GM12801 (cell line): ENCODE measurements around the gene TPP2.

Experiments used
- TF ChIP-seq, protein P1 (sequence below): IDR thresholded peaks from one replicate; pipeline ENCODE4 v1.5.1; 2011; ENCODE audit warnings: control low read depth; ENCODE audit not compliant: insufficient read length; ENCODE audit errors: extremely low read depth

TPP2 gene

DNA sequence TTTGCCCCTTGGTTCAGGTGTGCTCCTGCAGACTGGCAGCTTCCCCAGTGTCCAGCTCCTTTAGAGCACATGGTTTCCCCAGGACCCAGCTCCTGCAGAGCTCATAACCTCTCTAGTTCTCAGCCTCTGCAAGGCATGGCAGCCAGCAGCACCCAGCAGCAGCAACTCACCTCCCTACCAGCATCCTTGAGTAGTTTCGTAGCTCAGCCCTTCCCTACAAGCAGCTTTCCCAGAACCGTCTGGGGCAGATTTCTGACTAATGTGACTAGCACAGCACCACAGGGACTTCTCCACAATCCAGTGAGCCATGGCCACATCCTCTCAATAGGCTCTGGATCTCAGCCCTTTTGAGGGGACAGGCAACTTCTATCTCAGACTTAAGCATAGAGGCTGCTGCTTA lies 112.2 kb downstream of the TPP2 start:
- TF ChIP-seq, protein P1, sequence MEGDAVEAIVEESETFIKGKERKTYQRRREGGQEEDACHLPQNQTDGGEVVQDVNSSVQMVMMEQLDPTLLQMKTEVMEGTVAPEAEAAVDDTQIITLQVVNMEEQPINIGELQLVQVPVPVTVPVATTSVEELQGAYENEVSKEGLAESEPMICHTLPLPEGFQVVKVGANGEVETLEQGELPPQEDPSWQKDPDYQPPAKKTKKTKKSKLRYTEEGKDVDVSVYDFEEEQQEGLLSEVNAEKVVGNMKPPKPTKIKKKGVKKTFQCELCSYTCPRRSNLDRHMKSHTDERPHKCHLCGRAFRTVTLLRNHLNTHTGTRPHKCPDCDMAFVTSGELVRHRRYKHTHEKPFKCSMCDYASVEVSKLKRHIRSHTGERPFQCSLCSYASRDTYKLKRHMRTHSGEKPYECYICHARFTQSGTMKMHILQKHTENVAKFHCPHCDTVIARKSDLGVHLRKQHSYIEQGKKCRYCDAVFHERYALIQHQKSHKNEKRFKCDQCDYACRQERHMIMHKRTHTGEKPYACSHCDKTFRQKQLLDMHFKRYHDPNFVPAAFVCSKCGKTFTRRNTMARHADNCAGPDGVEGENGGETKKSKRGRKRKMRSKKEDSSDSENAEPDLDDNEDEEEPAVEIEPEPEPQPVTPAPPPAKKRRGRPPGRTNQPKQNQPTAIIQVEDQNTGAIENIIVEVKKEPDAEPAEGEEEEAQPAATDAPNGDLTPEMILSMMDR: no peak

DNA sequence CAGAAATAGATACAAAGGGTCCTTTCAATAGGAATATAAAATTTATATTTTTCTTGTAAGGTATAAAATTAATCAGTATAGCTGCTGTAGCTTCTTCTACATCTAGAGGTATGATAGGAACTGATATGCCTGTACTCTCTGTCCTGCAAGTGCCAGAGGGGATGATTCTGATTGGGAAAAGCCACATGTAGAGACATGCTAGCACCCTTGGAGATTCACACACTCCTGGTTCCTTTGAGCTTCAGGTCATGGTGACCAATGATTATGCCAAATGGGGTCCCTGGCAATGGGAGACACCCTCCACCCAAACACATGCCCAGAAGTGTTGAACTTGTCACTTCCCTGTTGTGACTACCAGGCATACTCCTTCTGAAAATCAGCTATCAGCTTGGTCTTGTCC lies 112.8 kb downstream of the TPP2 start:
- TF ChIP-seq, protein P1: no peak

DNA sequence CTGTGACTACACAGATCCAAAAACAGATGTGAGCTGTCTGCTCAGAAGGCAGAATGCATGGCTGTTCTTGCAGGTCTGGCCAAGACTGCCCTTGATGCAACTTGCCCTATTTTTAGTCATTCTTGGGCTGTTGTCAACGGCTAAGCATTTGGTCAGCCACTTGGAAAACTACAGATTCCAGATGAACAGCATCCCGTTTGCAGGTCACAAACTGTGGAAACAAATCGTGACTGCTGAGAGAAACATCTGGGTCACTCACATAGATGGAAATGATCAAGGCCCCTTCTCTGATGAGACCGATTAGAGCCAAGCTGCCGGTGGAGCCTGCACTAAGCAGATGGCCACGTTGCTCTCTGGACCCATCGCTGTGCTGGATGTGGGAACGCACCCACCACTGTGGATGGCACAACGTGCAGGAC lies 113.5 kb downstream of the TPP2 start:
- TF ChIP-seq, protein P1: no peak

DNA sequence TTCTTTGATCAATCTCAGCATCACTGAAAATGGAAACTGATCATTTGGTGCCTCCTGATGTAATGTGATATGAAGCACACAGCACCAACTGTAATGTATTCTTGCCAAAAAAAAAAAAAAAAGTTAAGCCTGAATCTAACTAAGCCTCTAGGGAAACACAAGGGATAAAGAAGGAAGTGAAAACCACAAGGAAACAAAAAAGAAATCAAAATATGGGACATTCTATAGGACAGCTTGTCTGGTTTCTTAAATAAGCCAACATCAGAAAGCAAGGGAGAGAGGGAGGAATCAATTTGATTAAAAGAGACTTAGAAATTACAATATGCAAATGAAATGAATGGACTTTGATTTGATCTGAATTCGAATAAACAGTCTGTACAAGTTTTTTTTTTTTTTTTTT lies 118.7 kb downstream of the TPP2 start:
- TF ChIP-seq, protein P1: no peak

DNA sequence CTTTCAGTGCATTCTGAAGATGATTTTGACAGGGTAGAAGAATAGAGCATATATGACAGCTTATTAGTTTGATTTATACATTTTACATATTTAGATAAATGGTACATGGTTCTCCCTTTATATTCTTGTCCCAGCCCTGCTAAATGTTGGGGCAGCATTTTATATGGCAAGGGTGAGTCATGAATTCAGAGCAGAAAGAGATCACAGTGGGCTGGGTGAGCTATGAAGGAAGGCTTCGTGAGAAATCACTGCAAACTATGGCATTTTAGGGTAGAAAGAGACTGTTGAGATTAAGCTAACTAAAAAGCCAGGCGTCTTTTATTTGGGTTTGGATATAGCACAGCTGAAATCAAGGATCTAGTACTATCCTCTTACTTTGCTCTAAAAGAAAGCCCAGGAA lies 122.0 kb downstream of the TPP2 start:
- TF ChIP-seq, protein P1: no peak

DNA sequence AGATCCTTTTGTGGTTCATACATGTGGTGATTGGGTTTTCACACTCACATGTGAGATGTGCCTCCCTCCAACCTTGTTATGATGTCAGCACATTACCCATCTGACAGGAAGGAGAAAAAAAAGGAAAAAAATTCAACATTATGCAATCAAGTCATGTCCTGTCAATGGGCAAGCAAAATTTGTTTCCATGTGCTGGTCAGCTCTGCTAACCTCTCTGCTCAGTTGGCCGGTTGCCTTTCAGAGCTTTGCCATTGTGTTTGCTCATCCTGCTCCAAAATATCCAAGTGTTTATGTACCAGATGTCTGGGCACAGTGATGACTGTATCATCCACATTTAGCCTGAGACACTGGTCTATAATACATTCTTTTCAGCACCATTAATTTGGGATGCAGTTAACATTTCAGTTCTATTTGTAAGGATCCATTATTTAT lies 125.0 kb downstream of the TPP2 start:
- TF ChIP-seq, protein P1: no peak

DNA sequence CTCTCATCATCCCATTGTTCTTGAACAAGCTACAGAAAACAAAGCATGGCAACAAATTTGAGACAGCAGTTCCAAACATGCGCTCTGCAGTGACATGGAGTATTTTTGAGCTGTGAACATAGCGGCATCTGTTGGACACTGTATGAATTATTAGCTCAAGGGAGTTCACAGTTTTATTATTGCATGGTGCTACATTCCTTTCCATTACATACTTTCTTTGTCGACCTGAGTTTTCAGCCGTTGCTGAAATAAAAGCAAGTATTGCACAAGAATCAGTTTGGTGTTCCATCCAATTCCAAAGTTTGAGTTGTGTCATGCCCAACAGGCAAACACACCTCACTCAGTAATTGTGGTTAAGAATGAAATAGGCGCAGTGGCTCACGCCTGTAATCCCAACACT lies 128.1 kb downstream of the TPP2 start:
- TF ChIP-seq, protein P1: no peak

DNA sequence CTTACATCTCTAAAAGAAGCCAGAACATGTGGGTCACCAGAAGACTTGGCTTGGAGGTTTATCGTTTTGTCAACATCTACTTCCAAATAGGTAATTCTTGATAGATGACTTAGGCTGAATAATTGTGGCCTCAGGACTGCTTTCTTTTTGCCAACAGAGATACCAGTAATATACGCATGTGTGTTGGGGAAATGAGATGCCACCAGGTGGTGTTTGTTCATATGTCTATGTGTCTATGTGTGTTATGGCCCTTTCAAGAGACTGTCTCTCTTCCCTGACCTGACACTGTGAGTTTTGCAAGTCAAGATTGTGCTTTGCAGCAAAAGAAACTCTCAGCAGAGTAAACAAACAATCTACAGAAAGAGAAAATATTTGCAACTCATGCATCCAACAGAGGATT lies 129.6 kb downstream of the TPP2 start:
- TF ChIP-seq, protein P1: no peak
